WTC11 (cell line): ENCODE results near the gene ZNF605.

Experiments
- ATF3 ChIP-seq: sonication (generic); formaldehyde crosslinking; conservative IDR thresholded peaks from 2 replicates; pipeline ENCODE4 v1.8.1; 2022; ENCODE audit warnings: mild to moderate bottlenecking, missing genetic modification reagents
- CREB1 ChIP-seq: sonication (generic); formaldehyde crosslinking; IDR thresholded peaks from 2 replicates; pipeline ENCODE4 v1.8.0; 2023; ENCODE audit warnings: mild to moderate bottlenecking, missing genetic modification reagents
- CREM ChIP-seq: sonication (generic); formaldehyde crosslinking; IDR thresholded peaks from 2 replicates; pipeline ENCODE4 v1.8.1; 2022; ENCODE audit warnings: mild to moderate bottlenecking, missing genetic modification reagents, moderate library complexity
- CTCF ChIP-seq: fragments of 200-600 bp; IDR thresholded peaks from 2 replicates; pipeline ENCODE4 v1.8.0; 2022; ENCODE audit warnings: antibody characterized with exemption
- E2F1 ChIP-seq: sonication (generic); formaldehyde crosslinking; IDR thresholded peaks from 2 replicates; pipeline ENCODE4 v1.8.0; 2022; ENCODE audit warnings: mild to moderate bottlenecking, missing genetic modification reagents
- ESRRA ChIP-seq: sonication (generic); formaldehyde crosslinking; IDR thresholded peaks from 2 replicates; pipeline ENCODE4 v1.8.1; 2022; ENCODE audit warnings: mild to moderate bottlenecking, missing genetic modification reagents, borderline replicate concordance
- IRF1 ChIP-seq: sonication (generic); formaldehyde crosslinking; IDR thresholded peaks from 2 replicates; pipeline ENCODE4 v1.8.0; 2023; ENCODE audit warnings: missing genetic modification reagents
- KAT7 ChIP-seq: sonication (generic); formaldehyde crosslinking; IDR thresholded peaks from 2 replicates; pipeline ENCODE4 v1.8.1; 2023; ENCODE audit warnings: missing genetic modification reagents, mild to moderate bottlenecking, borderline replicate concordance
- MAX ChIP-seq: sonication (generic); formaldehyde crosslinking; IDR thresholded peaks from 2 replicates; pipeline ENCODE4 v1.8.0; 2022; ENCODE audit warnings: mild to moderate bottlenecking, missing genetic modification reagents
- NFE2L1 ChIP-seq: sonication (generic); formaldehyde crosslinking; IDR thresholded peaks from 2 replicates; pipeline ENCODE4 v1.8.1; 2023; ENCODE audit warnings: missing genetic modification reagents
- NR2C2 ChIP-seq: sonication (generic); formaldehyde crosslinking; IDR thresholded peaks from 2 replicates; pipeline ENCODE4 v1.8.0; 2022; ENCODE audit warnings: mild to moderate bottlenecking, missing genetic modification reagents
- SP1 ChIP-seq: sonication (generic); formaldehyde crosslinking; conservative IDR thresholded peaks from 2 replicates; pipeline ENCODE4 v1.8.1; 2022; ENCODE audit warnings: missing genetic modification reagents
- STAT6 ChIP-seq: sonication (generic); formaldehyde crosslinking; conservative IDR thresholded peaks from 2 replicates; pipeline ENCODE4 v1.8.1; 2023; ENCODE audit warnings: mild to moderate bottlenecking, low read depth, missing genetic modification reagents, moderate library complexity
- ZBTB21 ChIP-seq: sonication (generic); formaldehyde crosslinking; IDR thresholded peaks from 2 replicates; pipeline ENCODE4 v1.8.1; 2023; ENCODE audit warnings: mild to moderate bottlenecking, missing genetic modification reagents, borderline replicate concordance

GRCh38 chr12:132926415-132926833 is 29.7 kb downstream of the ZNF605 start:
- TF ChIP-seq STAT6 (CRISPR knock-in tag) (no peak), CTCF (no peak), ESRRA (no peak), IRF1 (no peak), ZBTB21 (CRISPR knock-in tag) (no peak), SP1 (CRISPR knock-in tag) (no peak), ATF3 (CRISPR knock-in tag) (no peak), MAX (CRISPR knock-in tag) (no peak), NR2C2 (no peak), CREB1 (CRISPR knock-in tag) (no peak), NFE2L1 (CRISPR knock-in tag) (no peak), KAT7 (no peak), E2F1 (no peak), CREM (CRISPR knock-in tag) (no peak)
